Cardiac muscle cell (in vitro differentiated cells and primary cell): Measurements from ENCODE around the gene EPM2A. TPM values are rescaled to one million over a fixed set of nuclear protein-coding genes. Genes with fewer than 3 reads are reported as not detected.

Experiments
- DNase-seq, 2 donors: peaks; one replicate each; pipeline versions ENCODE4 v3.0.0 to v3.0.0-alpha.2; 2010 to 2017; ENCODE audit warnings: low read depth in 1 of 2, low spot score in 1 of 2
- H3K27ac ChIP-seq: fragments of 200-600 bp; sonication (generic); 2 replicates; pipeline ENCODE4 v1.5.1; 2016
- H3K27me3 ChIP-seq: fragments of 200-600 bp; sonication (generic); 2 replicates; pipeline ENCODE4 v1.6.0; 2016; ENCODE audit warnings: control low read depth
- H3K36me3 ChIP-seq: fragments of 200-600 bp; sonication (generic); 2 replicates; pipeline ENCODE4 v1.5.1; 2016; ENCODE audit warnings: control low read depth
- H3K4me1 ChIP-seq: fragments of 200-600 bp; sonication (generic); 2 replicates; pipeline ENCODE4 v1.8.1; 2017; ENCODE audit warnings: low read depth, mild to moderate bottlenecking, mixed run types
- H3K4me3 ChIP-seq: fragments of 200-600 bp; sonication (generic); 2 replicates; pipeline ENCODE4 v1.5.1; 2016; ENCODE audit warnings: mild to moderate bottlenecking
- H3K9me3 ChIP-seq: fragments of 200-600 bp; sonication (generic); 2 replicates; pipeline ENCODE4 v1.5.1; 2017; ENCODE audit warnings: low read depth, mild to moderate bottlenecking, control low read depth
- polyA plus RNA-seq: library from polyadenylated mRNA; unstranded; fragments of >200 nt; fragmentation: Nextera tagmentation; extraction: Ambion mirVana; gene quantifications from 2 replicates; pipeline ENCODE4 v1.2.1, GENCODE V29; 2016
- total RNA-seq: library from RNA; depleted of rRNA; stranded (reverse); fragments of >200 nt; gene quantifications from 2 replicates; pipeline ENCODE4 v1.2.3, GENCODE V29; 2016
- TF ChIP-seq, protein P1 (sequence below): IDR thresholded peaks from 2 replicates; pipeline ENCODE4 v1.5.1; 2012; ENCODE audit warnings: low read depth, mild to moderate bottlenecking, low read length

Gene EPM2A
- total and polyA plus RNA-seq, 2 experiments from 2014 or later, result 23.1 to 28.3 TPM

DNA sequence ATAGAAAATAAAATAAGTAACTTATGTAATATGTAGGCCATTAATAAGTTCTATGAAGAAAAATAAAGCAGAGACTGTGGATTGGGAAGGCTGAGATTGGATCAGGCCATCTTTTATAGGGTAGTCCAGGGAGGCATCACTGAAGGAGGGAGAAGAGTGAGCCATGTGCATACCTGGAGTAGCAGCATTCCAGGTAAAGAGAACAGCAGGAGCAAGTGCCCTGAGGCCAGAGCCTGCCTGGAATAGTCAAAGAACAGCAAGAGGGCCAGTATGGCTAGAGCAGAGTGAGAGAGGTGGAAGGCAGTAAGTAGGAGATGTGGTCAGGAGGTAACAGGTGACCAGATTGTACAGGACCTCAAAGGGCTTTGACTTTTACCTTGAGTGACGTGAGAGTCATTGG lies 112.1 kb downstream of the EPM2A start:
- Histone ChIP-seq H3K27ac (no peak overlapping the region), H3K36me3 (no peaks in the 10 kb centered on the region), H3K9me3 (no peaks in the 10 kb centered on the region), H3K27me3 (no peaks in the 10 kb centered on the region), H3K4me1 (peaks cover 13% of the 10 kb centered on the region), H3K4me3 (no peak overlapping the region)
- TF ChIP-seq, protein P1, sequence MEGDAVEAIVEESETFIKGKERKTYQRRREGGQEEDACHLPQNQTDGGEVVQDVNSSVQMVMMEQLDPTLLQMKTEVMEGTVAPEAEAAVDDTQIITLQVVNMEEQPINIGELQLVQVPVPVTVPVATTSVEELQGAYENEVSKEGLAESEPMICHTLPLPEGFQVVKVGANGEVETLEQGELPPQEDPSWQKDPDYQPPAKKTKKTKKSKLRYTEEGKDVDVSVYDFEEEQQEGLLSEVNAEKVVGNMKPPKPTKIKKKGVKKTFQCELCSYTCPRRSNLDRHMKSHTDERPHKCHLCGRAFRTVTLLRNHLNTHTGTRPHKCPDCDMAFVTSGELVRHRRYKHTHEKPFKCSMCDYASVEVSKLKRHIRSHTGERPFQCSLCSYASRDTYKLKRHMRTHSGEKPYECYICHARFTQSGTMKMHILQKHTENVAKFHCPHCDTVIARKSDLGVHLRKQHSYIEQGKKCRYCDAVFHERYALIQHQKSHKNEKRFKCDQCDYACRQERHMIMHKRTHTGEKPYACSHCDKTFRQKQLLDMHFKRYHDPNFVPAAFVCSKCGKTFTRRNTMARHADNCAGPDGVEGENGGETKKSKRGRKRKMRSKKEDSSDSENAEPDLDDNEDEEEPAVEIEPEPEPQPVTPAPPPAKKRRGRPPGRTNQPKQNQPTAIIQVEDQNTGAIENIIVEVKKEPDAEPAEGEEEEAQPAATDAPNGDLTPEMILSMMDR, result no peak
- no peak for DNase-seq

DNA sequence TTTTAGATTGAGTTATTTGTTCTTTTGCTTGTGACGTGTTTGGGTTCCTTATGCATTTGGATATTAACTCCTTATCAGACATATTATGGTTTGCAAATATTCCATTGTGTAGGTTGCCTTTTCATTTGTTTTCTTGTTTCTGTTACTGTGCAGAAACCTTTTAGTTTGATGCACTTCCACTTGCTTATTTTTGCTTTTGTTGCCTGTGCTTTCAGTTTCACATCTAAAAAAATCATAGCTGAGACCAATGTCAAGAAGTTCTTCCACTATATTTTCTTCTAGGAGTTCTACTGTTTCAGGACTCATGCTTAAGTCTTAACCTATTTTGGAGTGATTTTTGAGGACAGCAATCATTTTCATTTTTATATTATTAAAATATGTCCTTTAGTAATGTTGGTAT lies 113.5 kb downstream of the EPM2A start:
- no peak for DNase-seq
- TF ChIP-seq, protein P1, result no peak
- H3K4me1 ChIP-seq, result peaks cover 13% of the 10 kb centered on the region
- no peaks in the 10 kb centered on the region for H3K27me3 ChIP-seq
- no peaks in the 10 kb centered on the region for H3K9me3 ChIP-seq
- no peak overlapping the region for H3K27ac ChIP-seq
- no peak overlapping the region for H3K4me3 ChIP-seq
- no peaks in the 10 kb centered on the region for H3K36me3 ChIP-seq

DNA sequence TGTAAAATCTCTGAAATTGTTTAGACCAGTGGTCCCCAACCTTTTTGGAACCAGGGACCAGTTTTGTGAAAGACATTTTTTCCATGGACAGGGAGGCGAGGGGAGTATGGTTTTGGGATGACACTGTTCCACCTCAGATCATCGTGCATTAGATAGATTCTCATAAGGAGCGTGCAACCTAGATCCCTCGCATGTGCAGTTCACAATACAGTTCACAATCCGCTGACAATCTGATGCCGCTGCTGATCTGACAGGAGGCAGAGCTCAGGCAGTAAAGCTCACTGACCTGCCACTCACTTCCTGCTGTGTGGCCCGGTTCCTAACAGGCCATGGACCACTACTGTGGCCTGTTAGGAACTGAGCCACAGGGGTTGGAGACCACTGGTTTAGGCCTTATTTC lies 115.2 kb downstream of the EPM2A start:
- TF ChIP-seq, protein P1, result no peak
- H3K36me3 ChIP-seq, result no peaks in the 10 kb centered on the region

DNA sequence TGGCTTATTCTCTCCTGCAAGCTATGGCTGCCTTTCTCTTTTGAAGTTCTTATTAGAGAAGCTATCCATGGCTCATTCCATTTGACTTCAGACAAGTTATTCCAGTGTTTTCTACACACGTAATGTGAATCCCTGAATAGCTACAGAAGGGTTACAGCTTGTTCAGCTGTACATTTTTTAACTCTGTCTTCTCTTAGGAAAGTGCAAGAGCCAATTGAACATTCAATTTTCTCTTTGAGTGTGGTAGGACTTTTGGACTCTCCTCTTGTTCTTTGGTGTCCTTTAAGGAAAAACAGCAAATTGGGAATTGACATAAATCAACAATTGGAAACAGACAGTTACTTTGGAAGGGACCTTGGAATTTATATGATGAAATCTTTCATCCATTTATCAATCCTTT lies 125.8 kb downstream of the EPM2A start:
- TF ChIP-seq, protein P1, result no peak
- no peak for DNase-seq
- H3K4me3 ChIP-seq, result no peak overlapping the region
- H3K27me3 ChIP-seq, result no peaks in the 10 kb centered on the region
- H3K36me3 ChIP-seq, result no peaks in the 10 kb centered on the region
- no peaks in the 10 kb centered on the region for H3K9me3 ChIP-seq
- no peaks in the 10 kb centered on the region for H3K4me1 ChIP-seq
- H3K27ac ChIP-seq, result no peak overlapping the region

More for the DNA sequence above, 115.2 kb downstream of the EPM2A start:
- no peak for DNase-seq
- Histone ChIP-seq H3K4me3 (no peak overlapping the region), H3K9me3 (no peaks in the 10 kb centered on the region), H3K27me3 (no peaks in the 10 kb centered on the region), H3K4me1 (peaks cover 7% of the 10 kb centered on the region), H3K27ac (no peak overlapping the region)

DNA sequence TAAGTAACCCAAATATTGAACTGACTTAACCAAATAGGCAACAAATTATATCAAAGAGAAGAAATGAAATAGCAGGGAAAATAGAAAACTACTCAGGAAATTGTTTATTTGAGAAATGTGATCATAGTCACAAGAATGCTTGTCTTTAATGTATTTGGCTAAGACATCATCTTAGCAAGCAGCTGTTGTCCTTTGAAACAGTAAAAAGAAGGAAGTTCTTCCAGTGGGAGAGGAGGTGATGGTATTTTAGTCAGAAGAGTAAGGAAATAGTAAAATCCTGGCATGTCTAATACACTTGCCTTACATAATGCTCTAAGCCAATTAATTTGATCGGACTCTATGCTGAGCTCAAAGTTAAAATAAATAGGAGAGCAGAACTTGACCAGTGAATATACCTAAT lies 126.5 kb downstream of the EPM2A start:
- H3K27me3 ChIP-seq, result no peaks in the 10 kb centered on the region
- TF ChIP-seq, protein P1, result no peak
- no peak overlapping the region for H3K4me3 ChIP-seq
- H3K9me3 ChIP-seq, result no peaks in the 10 kb centered on the region
- DNase-seq, result no peak
- H3K4me1 ChIP-seq, result no peaks in the 10 kb centered on the region
- H3K36me3 ChIP-seq, result no peaks in the 10 kb centered on the region
- no peak overlapping the region for H3K27ac ChIP-seq

DNA sequence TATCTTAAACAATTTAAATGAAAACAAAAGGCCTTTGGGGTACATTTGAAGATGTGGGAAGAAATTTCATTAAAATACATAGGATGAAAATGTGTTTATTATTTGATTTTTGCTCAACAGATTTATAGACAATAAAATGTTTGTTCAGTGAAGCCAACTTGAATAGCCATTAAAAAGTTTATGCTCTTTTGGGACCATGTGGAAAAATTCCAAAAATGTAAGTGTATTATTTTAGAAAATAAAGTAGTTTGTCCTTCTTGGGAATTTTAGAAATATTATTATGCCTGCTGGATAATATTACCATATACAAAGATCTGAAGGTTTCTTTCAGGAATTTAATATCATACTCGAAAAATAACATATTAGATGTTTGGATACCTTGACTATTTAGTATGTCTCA lies 131.3 kb downstream of the EPM2A start:
- no peaks in the 10 kb centered on the region for H3K36me3 ChIP-seq
- no peak overlapping the region for H3K4me3 ChIP-seq

More for the DNA sequence above, 131.3 kb downstream of the EPM2A start:
- H3K4me1 ChIP-seq, result no peaks in the 10 kb centered on the region
- DNase-seq, result no peak
- H3K27ac ChIP-seq, result no peak overlapping the region
- H3K27me3 ChIP-seq, result no peaks in the 10 kb centered on the region
- TF ChIP-seq, protein P1, result no peak
- H3K9me3 ChIP-seq, result no peaks in the 10 kb centered on the region
